ENCODE measurements around the gene ZGPAT. TPM values are rescaled to one million over a fixed set of nuclear protein-coding genes. Genes with fewer than 3 reads are reported as not detected.

Gene ZGPAT
- total and polyA plus RNA-seq, 2 donors (not counting 1 experiment from before 2014, with no cell fraction given): 46.1 to 62.1 TPM

DNA sequence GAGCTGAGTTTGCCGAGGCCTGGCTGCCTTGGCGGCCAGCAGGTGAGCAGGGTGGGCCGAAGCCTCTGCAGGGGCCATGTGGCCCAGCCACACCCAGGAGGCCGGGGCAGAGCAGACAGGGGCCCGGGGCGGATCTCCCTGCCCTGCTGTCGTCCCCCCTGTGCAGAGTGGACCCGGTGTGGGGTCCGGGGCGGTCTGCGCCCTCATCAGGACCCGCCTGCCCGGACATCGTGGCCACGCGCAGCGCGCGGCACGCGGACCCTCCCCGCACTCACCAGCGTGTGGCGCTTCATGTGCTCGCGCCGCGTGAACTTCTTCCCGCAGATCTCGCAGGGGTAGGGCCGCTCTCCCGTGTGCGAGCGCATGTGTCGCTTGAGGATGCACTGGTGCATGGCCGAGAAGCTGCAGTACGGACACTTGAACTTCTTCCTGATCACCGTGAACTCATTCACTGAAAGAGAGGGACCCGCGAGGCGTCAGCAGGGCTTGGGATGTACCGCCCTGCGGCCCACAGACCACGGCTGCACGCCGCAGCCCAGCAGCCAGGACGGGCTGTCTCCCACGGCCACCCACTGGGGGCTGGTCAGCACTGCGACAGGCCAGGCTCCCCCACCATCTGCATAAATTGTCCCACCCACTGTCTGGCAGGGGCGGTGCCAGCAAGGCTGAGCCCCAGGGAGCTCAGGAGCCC, 44.7 kb downstream of the ZGPAT start:
- Mint-ChIP-seq H3K9me3 (ENCODE audit: insufficient read depth) (no peaks in the 10 kb centered on the region), H3K27me3 (no peaks in the 10 kb centered on the region), H3K4me3 (no peak overlapping the region), H3K4me1 (no peaks in the 10 kb centered on the region), H3K27ac (no peak overlapping the region)
- H3K9me3 ChIP-seq (ENCODE audit: control extremely low read depth in 1 of 3, control insufficient read depth in 2 of 3, insufficient read depth in 1 of 3, low read length in 2 of 3): peaks cover 0 to 3% (median 0%) of the 10 kb centered on the region in 3 donors
- no peak overlapping the region for H2AFZ ChIP-seq (ENCODE audit: insufficient read depth, low read depth, low read length, poor library complexity, severe bottlenecking)
- no peaks in the 10 kb centered on the region for H4K20me1 ChIP-seq (ENCODE audit: control insufficient read depth, insufficient read depth, low read length, poor library complexity, severe bottlenecking)
- no peak overlapping the region for H3K4me3 ChIP-seq (ENCODE audit: control extremely low read depth in 1 of 5, extremely low read depth in 1 of 5, insufficient read depth in 1 of 5, low read depth in 2 of 5, low read length in 4 of 5)
- H3K4me2 ChIP-seq (replicated peaks; ENCODE audit: low read depth, low read length, poor library complexity, severe bottlenecking): no peak overlapping the region
- POLR2A ChIA-PET: no interaction called here
- H3K36me3 ChIP-seq (replicated peaks in 1 of 2; ENCODE audit: control extremely low read depth in 1 of 2, control insufficient read depth in 1 of 2, extremely low read depth in 1 of 2, insufficient read depth in 2 of 2, low read length in 1 of 2): no peaks in the 10 kb centered on the region
- no peak for TF ChIP-seq EZH2 (IDR thresholded peaks at IDR 0.05; ENCODE audit: borderline replicate concordance, insufficient read depth, low read depth, low read length, poor library complexity, severe bottlenecking)
- TF ChIP-seq, protein P1, sequence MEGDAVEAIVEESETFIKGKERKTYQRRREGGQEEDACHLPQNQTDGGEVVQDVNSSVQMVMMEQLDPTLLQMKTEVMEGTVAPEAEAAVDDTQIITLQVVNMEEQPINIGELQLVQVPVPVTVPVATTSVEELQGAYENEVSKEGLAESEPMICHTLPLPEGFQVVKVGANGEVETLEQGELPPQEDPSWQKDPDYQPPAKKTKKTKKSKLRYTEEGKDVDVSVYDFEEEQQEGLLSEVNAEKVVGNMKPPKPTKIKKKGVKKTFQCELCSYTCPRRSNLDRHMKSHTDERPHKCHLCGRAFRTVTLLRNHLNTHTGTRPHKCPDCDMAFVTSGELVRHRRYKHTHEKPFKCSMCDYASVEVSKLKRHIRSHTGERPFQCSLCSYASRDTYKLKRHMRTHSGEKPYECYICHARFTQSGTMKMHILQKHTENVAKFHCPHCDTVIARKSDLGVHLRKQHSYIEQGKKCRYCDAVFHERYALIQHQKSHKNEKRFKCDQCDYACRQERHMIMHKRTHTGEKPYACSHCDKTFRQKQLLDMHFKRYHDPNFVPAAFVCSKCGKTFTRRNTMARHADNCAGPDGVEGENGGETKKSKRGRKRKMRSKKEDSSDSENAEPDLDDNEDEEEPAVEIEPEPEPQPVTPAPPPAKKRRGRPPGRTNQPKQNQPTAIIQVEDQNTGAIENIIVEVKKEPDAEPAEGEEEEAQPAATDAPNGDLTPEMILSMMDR (IDR thresholded peaks at IDR 0.05): no peak
- CTCF ChIA-PET: no interaction called here
- no peak for ATAC-seq (ENCODE audit: low read depth)
- intact Hi-C loops (cut with micrococcal nuclease): no loop called here
- H3K9ac ChIP-seq (ENCODE audit: low read length): no peak overlapping the region
- 93% methylated on average over 47 of the region's 50 CpGs for WGBS (ENCODE audit: insufficient coverage)
- no peaks in the 10 kb centered on the region for H3K4me1 ChIP-seq (ENCODE audit: control insufficient read depth in 2 of 2, insufficient read depth in 2 of 2, low read length in 2 of 2)
- no peaks in the 10 kb centered on the region for H3K79me2 ChIP-seq (ENCODE audit: control insufficient read depth, insufficient read depth, low read length)
- no peak overlapping the region for H3K27ac ChIP-seq (ENCODE audit: low read length in 2 of 2)
- DNase-seq: no peak
- H3K27me3 ChIP-seq (replicated peaks in 1 of 4; ENCODE audit: control extremely low read depth in 1 of 4, control insufficient read depth in 3 of 4, insufficient read depth in 4 of 4, low read length in 3 of 4): no peaks in the 10 kb centered on the region

DNA sequence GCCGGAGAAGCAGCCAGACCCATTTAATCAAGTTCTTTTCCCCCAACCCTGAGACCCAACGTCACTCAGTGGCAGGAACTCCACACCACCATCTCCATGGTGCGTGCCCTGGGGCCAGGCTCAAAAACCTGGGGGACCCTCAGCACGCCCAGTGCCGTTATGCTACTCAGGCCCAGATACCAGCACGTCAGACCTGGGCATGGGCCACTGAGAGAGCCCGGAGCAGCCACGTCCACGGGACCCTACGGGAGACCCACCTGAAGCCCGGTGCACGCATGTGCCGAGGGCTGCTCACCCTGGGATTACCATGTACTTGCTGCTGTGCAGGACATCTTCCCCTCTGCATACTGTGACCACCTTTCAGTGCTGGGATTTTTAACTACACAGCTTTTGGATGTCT, 45.5 kb downstream of the ZGPAT start:
- H3K79me2 ChIP-seq (ENCODE audit: control insufficient read depth, insufficient read depth, low read length): no peaks in the 10 kb centered on the region
- H4K20me1 ChIP-seq (ENCODE audit: control insufficient read depth, insufficient read depth, low read length, poor library complexity, severe bottlenecking): no peaks in the 10 kb centered on the region
- Mint-ChIP-seq H3K4me1 (no peaks in the 10 kb centered on the region), H3K9me3 (ENCODE audit: insufficient read depth) (no peaks in the 10 kb centered on the region), H3K27me3 (peaks cover 2% of the 10 kb centered on the region), H3K4me3 (no peak overlapping the region), H3K27ac (no peak overlapping the region)
- ChIA-PET CTCF (no interaction called here), POLR2A (no interaction called here)
- TF ChIP-seq, protein P1 (IDR thresholded peaks at IDR 0.05): no peak
- TF ChIP-seq EZH2 (IDR thresholded peaks at IDR 0.05; ENCODE audit: borderline replicate concordance, insufficient read depth, low read depth, low read length, poor library complexity, severe bottlenecking): no peak
- ATAC-seq (ENCODE audit: low read depth) (no peak), DNase-seq (no peak)
- H3K27me3 ChIP-seq (replicated peaks in 1 of 4; ENCODE audit: control extremely low read depth in 1 of 4, control insufficient read depth in 3 of 4, insufficient read depth in 4 of 4, low read length in 3 of 4): no peaks in the 10 kb centered on the region
- no peak overlapping the region for H2AFZ ChIP-seq (ENCODE audit: insufficient read depth, low read depth, low read length, poor library complexity, severe bottlenecking)
- no peak overlapping the region for H3K4me2 ChIP-seq (replicated peaks; ENCODE audit: low read depth, low read length, poor library complexity, severe bottlenecking)
- H3K9ac ChIP-seq (ENCODE audit: low read length): no peak overlapping the region
- no peaks in the 10 kb centered on the region for H3K4me1 ChIP-seq (ENCODE audit: control insufficient read depth in 2 of 2, insufficient read depth in 2 of 2, low read length in 2 of 2)
- no peak overlapping the region for H3K27ac ChIP-seq (ENCODE audit: low read length in 2 of 2)
- H3K9me3 ChIP-seq (ENCODE audit: control extremely low read depth in 1 of 3, control insufficient read depth in 2 of 3, insufficient read depth in 1 of 3, low read length in 2 of 3): peaks cover 0 to 3% (median 0%) of the 10 kb centered on the region in 3 donors
- intact Hi-C loops (cut with micrococcal nuclease): no loop called here
- H3K4me3 ChIP-seq (ENCODE audit: control extremely low read depth in 1 of 5, extremely low read depth in 1 of 5, insufficient read depth in 1 of 5, low read depth in 2 of 5, low read length in 4 of 5): no peak overlapping the region
- no peaks in the 10 kb centered on the region for H3K36me3 ChIP-seq (replicated peaks in 1 of 2; ENCODE audit: control extremely low read depth in 1 of 2, control insufficient read depth in 1 of 2, extremely low read depth in 1 of 2, insufficient read depth in 2 of 2, low read length in 1 of 2)
- WGBS (ENCODE audit: insufficient coverage): 96% methylated on average over 13 of the region's 13 CpGs
